ENCODE data around the gene MARF1. TPM values are rescaled to one million over a fixed set of nuclear protein-coding genes. Genes with fewer than 3 reads are reported as not detected.
"Not testable (repeated sequence)": the region's sequence is repeated elsewhere in the genome, so short reads cannot be mapped to it uniquely, and the experiment has no call there.

MARF1 gene
- total RNA-seq, 1 donor from 2014 or later: 79.1 TPM

DNA sequence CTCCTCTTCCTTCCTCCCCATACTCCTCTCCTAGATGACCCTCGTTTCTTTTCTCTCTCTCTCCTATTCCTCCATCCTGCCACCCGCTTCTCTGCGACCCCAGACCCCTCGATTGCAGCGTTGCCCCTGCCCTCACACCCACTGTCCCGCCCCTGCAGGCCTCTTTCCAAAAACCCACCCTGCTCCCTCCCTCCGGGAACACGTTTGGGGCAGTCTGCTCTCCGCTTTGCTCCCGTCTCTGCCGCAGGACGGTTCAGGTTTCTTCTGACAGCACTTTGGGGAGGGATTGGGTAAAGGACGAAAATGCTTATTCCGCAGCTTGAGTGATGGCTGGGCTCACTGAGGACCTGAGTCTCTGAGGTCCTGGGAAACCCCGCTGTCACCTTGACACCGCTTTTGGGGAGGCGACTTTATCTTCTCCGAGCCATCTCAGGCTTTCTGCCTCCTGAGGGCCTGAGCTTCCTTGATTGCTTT, 7.8 kb upstream of the MARF1 start:
- Mint-ChIP-seq H3K9me3 (no peaks in the 10 kb centered on the region), H3K27me3 (ENCODE audit: low read depth) (no peaks in the 10 kb centered on the region), H3K4me1 (peaks cover 20% of the 10 kb centered on the region), H3K36me3 (no peaks in the 10 kb centered on the region), H3K4me3 (peak overlapping the region; percentile 99), H3K27ac (peak overlapping the region; percentile 94)
- TF ChIP-seq, protein P1, sequence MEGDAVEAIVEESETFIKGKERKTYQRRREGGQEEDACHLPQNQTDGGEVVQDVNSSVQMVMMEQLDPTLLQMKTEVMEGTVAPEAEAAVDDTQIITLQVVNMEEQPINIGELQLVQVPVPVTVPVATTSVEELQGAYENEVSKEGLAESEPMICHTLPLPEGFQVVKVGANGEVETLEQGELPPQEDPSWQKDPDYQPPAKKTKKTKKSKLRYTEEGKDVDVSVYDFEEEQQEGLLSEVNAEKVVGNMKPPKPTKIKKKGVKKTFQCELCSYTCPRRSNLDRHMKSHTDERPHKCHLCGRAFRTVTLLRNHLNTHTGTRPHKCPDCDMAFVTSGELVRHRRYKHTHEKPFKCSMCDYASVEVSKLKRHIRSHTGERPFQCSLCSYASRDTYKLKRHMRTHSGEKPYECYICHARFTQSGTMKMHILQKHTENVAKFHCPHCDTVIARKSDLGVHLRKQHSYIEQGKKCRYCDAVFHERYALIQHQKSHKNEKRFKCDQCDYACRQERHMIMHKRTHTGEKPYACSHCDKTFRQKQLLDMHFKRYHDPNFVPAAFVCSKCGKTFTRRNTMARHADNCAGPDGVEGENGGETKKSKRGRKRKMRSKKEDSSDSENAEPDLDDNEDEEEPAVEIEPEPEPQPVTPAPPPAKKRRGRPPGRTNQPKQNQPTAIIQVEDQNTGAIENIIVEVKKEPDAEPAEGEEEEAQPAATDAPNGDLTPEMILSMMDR (IDR thresholded peaks at IDR 0.05; ENCODE audit: unreplicated experiment): no peak
- DNase-seq (ENCODE audit: low spot score in 2 of 2, unreplicated experiment in 2 of 2): peak in 1 of 2 experiments; percentile 41

DNA sequence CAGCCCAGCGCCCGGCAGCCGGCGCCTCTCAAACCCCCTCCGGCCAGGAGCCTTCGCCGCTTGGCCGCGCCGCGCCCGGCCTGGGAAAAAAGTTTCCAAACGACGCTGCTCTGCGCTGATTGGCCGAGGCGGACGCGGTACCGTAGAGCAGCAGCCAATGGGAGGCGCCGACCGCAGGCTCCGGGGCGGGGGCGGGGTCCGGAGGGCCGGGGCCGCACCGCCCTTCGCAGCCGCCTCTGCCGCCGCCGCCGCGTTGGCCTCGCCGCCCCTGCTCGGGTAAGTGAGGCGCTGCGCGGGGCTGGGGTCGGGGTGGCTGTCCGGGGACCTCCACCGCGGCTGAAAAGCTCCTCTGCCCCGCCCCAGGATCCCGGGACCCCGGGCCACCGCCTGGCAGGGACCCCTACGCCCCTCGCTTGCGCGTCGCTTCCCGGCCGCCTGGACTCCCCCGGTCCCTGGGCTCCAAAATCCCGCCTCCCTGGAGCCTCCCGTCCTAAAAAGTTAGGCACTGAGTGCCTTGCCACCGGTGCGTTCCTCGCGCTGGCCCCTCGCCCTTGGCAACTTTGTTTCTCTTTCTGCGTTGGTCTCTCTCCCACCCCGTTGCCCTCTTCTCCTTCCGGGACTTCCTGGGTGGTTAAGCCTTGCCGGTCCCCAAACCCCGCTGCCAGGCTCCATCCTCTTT, 7.2 kb upstream of the MARF1 start, which contains the start of gene NDE1:
TSS of gene NDE1 (plus strand) at position 227 of the 679 bp plus-strand sequence. CDS start 14,534 bp downstream, outside the sequence.
- Mint-ChIP-seq H3K27me3 (ENCODE audit: low read depth) (no peaks in the 10 kb centered on the region), H3K4me3 (peak within 1 kb of the TSS; percentile 99), H3K9me3 (no peaks in the 10 kb centered on the region), H3K4me1 (peaks cover 20% of the 10 kb centered on the region), H3K27ac (peak within 1 kb of the TSS; percentile 94), H3K36me3 (no peaks in the 10 kb centered on the region)
- TF ChIP-seq, protein P1 (IDR thresholded peaks at IDR 0.05; ENCODE audit: unreplicated experiment): no peak
- DNase-seq (ENCODE audit: low spot score in 2 of 2, unreplicated experiment in 2 of 2): peak; percentile 89 to 90

DNA sequence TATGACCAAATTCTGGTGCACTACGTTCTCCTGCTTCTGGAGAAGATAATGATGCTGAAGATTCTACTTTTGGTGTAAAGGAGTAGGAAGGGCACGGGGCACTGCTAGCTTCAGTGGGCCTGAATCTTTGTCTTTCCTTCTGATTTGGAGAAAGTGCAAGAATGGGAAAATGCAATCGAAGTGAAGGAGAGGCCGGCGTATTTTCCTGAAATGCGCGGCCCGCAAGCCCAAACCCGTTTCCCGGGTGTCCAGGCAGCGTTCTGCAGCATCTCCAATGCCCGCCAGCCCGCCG, 6.7 kb upstream of the MARF1 start:
- Mint-ChIP-seq H3K4me3 (peak overlapping the region; percentile 65), H3K9me3 (no peaks in the 10 kb centered on the region), H3K4me1 (peaks cover 20% of the 10 kb centered on the region), H3K27ac (peak overlapping the region; percentile 72), H3K27me3 (ENCODE audit: low read depth) (no peaks in the 10 kb centered on the region), H3K36me3 (no peaks in the 10 kb centered on the region)
- no peak for DNase-seq (ENCODE audit: low spot score in 2 of 2, unreplicated experiment in 2 of 2)
- TF ChIP-seq, protein P1 (IDR thresholded peaks at IDR 0.05; ENCODE audit: unreplicated experiment): no peak

DNA sequence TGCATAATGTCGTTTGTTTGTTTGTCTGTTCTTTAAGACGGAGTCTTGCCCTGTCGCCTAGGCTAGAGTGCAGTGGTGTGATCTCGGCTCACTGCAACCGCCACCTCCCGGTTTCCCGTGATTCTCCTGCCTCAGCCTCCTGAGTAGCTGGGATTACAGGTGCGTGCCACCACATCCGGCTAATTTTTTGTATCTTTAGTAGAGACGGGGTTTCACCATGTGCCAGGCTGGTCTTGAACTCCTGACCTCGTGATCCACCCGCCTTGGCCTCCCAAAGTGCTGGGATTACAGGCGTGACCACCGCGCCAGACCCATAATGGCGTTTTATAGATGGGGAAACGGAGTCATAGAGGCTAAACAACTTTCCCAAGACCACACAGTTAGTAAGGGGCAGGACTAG, 6.4 kb upstream of the MARF1 start:
- Mint-ChIP-seq H3K27ac (peak overlapping the region; percentile 72), H3K4me1 (peaks cover 22% of the 10 kb centered on the region), H3K4me3 (peak overlapping the region; percentile 65)
- H3K36me3 Mint-ChIP-seq; H3K27me3 Mint-ChIP-seq (ENCODE audit: low read depth); H3K9me3 Mint-ChIP-seq; DNase-seq (ENCODE audit: low spot score in 2 of 2, unreplicated experiment in 2 of 2): not testable (repeated sequence)

DNA sequence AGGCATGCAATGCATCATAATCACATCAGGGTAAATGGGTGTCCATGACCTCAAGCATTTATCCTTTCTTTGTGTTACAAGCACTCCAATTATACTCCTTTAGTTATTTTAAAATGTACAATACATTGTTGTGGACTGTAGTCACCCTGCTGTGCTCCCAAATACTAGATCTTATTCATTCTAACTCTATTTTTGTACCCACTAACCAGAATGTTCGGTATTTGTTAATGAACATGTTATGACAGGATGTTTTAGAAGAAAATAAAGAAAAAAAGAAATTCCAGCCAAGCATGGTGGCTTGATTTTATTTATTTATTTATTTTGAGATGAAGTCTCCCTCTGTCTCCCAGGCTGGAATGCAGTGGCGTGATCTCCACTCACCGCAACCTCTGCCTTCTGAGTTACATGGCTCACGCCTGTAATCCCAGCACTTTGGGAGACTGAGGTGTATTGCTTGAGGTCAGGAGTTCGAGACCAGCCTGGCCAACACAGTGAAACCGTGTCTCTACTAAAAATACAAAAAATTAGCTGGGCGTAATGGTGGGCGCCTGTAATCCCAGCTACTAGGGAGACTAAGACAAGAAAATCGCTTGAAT, 5.3 kb upstream of the MARF1 start:
- Mint-ChIP-seq H3K27me3 (ENCODE audit: low read depth) (no peaks in the 10 kb centered on the region), H3K36me3 (no peaks in the 10 kb centered on the region)
- no peak for DNase-seq (ENCODE audit: low spot score in 2 of 2, unreplicated experiment in 2 of 2)

More for the DNA sequence above, 5.3 kb upstream of the MARF1 start:
- H3K27ac Mint-ChIP-seq: no peak overlapping the region
- no peaks in the 10 kb centered on the region for H3K9me3 Mint-ChIP-seq
- peaks cover 28% of the 10 kb centered on the region for H3K4me1 Mint-ChIP-seq
- TF ChIP-seq, protein P1 (IDR thresholded peaks at IDR 0.05; ENCODE audit: unreplicated experiment): no peak
- H3K4me3 Mint-ChIP-seq: no peak overlapping the region
